Activated CD8-positive, alpha-beta memory T cell treated with anti-CD3 and anti-CD28 coated beads for 24 hours (primary cell): ENCODE measurements around the gene WNT7B.

Source experiments
- DNase-seq: peaks from one replicate; pipeline ENCODE4 v3.0.0-alpha.2; 2020

The WNT7B gene

GRCh38 chr22:45969801-45970470 is 7.0 kb downstream of the WNT7B start:
- DNase-seq = no peak

- no peak for DNase-seq
Measured at GRCh38 chr22:45969414-45969799, 7.6 kb downstream of the WNT7B start.

- no peak for DNase-seq
Measured at GRCh38 chr22:45968751-45969413, 8.1 kb downstream of the WNT7B start.

- no peak for DNase-seq
Measured at GRCh38 chr22:45968003-45968650, 8.8 kb downstream of the WNT7B start.

- DNase-seq = no peak
Measured at GRCh38 chr22:45966895-45967365, 10.0 kb downstream of the WNT7B start.

GRCh38 chr22:45966320-45966894 is 10.6 kb downstream of the WNT7B start:
- no peak for DNase-seq

- DNase-seq = no peak
Measured at GRCh38 chr22:45965563-45965962, 11.4 kb downstream of the WNT7B start.

- DNase-seq = no peak
Measured at GRCh38 chr22:45964926-45965527, 11.9 kb downstream of the WNT7B start.

- no peak for DNase-seq
Measured at GRCh38 chr22:45964372-45964771, 12.6 kb downstream of the WNT7B start.

- no peak for DNase-seq
Measured at GRCh38 chr22:45963821-45964220, 13.1 kb downstream of the WNT7B start.

- DNase-seq = no peak
Measured at GRCh38 chr22:45962756-45963324, 14.1 kb downstream of the WNT7B start.

- no peak for DNase-seq
Measured at GRCh38 chr22:45962434-45962718, 14.6 kb downstream of the WNT7B start.

GRCh38 chr22:45961679-45962433 is 15.1 kb downstream of the WNT7B start:
- DNase-seq = no peak

- DNase-seq = no peak
Measured at GRCh38 chr22:45960477-45961386, 16.2 kb downstream of the WNT7B start.

- DNase-seq = no peak
Measured at GRCh38 chr22:45959719-45960476, 17.1 kb downstream of the WNT7B start.

GRCh38 chr22:45958971-45959370 is 18.0 kb downstream of the WNT7B start:
- DNase-seq = no peak

- no peak for DNase-seq
Measured at GRCh38 chr22:45957826-45958225, 19.1 kb downstream of the WNT7B start.

- no peak for DNase-seq
Measured at GRCh38 chr22:45953178-45953577, 23.8 kb downstream of the WNT7B start.

- DNase-seq = no peak
Measured at GRCh38 chr22:45952553-45952952, 24.4 kb downstream of the WNT7B start.

- no peak for DNase-seq
Measured at GRCh38 chr22:45952151-45952550, 24.8 kb downstream of the WNT7B start.

GRCh38 chr22:45949891-45950290 is 27.1 kb downstream of the WNT7B start:
- DNase-seq = no peak
